SIG-M5 treated with dmso at 0.1 percent for 504 hours (cell line): ENCODE results near the gene AFG1L.
"Not testable (repeated sequence)": the region's sequence is repeated elsewhere in the genome, so short reads cannot be mapped to it uniquely, and the experiment has no call there.

ENCODE experiments used
- DNase-seq: peaks from one replicate; lab custom pipeline; 2025; ENCODE audit not compliant: unreplicated experiment; lab: John Stamatoyannopoulos, UW

Gene AFG1L

DNA sequence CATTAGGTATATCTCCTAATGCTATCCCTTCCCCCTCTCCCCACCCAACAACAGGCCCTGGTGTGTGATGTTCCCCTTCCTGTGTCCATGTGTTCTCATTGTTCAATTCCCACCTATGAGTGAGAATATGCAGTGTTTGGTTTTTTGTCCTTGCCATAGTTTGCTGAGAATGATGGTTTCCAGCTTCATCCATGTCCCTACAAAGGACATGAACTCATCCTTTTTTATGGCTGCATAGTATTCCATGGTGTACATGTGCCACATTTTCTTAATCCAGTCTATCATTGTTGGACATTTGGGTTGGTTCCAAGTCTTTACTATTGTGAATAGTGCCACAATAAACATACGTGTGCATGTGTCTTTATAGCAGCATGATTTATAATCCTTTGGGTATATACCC is 154.9 kb downstream of the AFG1L start:
- not testable (repeated sequence) for DNase-seq

GRCh38 chr6:108451816-108452215 is 157.0 kb downstream of the AFG1L start:
- DNase-seq: no peak

GRCh38 chr6:108452711-108453195 is 157.9 kb downstream of the AFG1L start:
- DNase-seq: no peak

- peak; percentile 18 for DNase-seq
These were observed 158.8 kb downstream of the AFG1L start for GRCh38 chr6:108453601-108454185.

GRCh38 chr6:108454356-108454755 is 159.5 kb downstream of the AFG1L start:
- no peak for DNase-seq

DNA sequence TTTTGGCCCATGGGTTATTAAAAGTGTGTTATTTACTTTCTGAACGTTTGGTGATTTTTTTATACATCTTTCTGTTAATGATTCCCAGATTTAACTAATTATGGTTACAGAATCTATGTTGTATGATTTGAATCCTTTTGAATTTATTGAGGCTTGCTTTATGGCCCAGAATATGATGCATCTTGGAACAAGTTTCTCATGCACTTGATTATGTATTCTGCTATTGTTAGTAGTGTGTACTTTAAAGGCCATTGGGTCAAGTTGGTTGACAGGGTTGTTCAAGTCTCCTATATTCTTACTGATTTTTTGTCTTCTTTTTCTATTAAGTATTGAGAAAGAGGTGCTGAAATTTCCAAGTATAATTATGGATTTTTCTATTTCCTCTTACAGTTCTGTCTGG is 160.8 kb downstream of the AFG1L start:
- no peak for DNase-seq

GRCh38 chr6:108463784-108464183 is 168.9 kb downstream of the AFG1L start:
- no peak for DNase-seq

DNA sequence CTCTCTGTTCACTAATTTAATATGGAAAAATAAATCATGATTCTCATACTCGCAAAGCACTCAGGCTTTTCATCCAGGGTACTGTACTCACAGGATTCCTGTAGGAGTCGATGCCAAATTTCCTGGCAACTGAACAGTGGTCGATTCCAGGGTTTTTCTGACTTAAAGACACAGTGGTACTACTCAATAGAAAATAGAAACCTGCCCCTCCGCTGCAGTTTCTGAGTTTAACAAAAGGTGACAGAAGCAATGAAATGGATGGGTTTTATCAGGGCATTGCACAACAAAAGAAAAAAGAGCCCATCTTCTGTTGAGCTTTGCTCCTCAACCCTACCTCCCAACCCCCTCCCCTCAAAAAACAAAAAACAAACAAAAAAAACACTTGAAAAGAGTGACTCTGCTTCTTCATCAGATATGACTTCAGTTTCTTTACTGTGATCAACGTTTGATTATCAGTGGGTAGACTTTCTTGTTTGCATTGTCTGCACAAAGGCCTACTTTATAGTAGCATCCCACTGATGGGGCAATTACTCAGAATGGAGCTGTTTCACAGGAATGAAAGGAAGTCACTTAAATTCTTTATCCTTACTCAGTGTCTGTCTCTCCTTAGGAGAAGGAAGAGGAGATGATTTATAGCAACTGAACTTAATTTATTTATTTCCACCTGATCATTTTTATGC is 169.7 kb downstream of the AFG1L start:
- no peak for DNase-seq

DNA sequence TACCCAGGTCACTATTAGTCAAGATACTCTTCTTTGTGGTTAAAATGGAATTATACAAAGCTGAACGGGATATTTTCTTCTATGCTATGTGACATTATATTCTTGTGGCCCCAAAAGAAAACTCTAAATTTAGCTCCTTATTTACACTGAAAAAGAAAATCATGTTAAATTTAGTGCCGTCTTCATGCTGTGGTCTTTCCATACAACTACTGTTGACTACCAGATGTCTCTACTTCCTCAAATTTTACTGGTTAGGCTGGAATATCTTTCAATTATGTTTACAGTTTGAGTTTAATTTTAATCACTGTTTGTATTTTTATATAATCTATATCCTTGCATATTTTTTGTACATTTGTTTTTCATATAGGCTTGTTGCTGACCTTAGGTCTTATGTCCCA is 170.2 kb downstream of the AFG1L start:
- DNase-seq: peak; percentile 7

GRCh38 chr6:108468346-108468745 is 173.5 kb downstream of the AFG1L start:
- DNase-seq: no peak

- no peak for DNase-seq
These were observed 174.5 kb downstream of the AFG1L start for GRCh38 chr6:108469316-108469715.

DNA sequence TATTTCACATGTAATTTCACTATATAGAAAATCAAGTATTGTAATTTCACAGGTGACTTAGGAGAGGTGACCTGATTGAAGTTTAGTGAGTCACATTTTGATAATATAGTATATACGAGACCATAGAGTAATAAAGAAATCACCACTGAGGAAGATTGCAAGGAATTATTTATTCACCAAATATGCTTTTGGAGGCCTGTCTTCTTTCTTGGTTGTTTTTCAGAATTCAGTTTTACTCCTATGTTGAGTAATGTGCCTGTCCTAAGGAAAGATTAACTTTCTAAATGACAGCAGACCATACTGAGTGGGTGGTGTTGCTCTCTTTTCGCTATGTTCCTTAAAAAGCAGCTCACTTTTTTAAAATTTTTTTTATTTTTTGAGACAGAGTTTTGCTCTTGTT is 178.3 kb downstream of the AFG1L start:
- DNase-seq: no peak

DNA sequence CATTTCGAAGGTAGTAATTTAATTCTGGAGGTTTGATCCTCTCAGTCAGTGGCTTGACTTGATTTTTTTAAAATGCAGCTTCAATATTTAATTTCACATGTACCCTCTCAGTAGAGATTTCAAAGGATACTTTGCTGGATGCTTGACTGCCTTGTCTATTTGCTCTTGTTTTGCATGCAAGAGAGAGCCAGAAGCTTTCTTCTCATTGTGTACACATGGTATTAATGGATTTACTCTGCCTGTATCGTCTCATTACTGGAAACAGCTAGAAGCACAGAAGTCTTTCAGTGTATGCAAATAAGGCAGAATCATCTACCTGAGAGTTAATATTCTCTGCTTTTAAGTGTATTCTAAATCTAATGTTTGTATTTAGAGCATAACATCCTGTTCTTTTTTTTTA is 181.5 kb downstream of the AFG1L start:
- DNase-seq: no peak

DNA sequence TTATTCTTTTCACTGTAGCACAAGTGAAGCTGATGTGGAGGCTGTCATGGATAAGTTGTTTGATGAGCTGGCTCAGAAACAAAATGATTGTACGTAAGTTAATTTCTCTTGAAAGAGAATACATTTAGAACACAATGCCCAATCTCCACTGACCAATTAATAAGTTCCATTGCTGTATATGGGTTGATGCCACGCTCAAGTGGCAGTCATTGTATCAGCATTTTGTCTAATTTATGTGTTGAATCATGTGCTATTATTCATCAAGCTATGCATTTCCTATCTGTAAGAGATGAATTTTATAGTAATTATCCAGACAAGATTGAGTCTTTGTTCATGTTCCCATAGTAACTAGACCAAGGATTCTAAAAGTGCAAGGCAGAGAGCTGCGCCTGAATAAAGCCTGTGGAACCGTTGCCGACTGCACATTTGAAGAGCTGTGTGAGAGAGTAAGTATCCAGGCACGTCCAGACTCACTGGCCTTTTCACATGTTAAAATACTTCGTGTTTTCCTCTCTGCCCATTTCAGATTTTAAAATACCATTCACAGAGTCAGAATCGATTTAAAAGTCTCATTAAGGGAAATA is 182.1 kb downstream of the AFG1L start:
- no peak for DNase-seq

DNA sequence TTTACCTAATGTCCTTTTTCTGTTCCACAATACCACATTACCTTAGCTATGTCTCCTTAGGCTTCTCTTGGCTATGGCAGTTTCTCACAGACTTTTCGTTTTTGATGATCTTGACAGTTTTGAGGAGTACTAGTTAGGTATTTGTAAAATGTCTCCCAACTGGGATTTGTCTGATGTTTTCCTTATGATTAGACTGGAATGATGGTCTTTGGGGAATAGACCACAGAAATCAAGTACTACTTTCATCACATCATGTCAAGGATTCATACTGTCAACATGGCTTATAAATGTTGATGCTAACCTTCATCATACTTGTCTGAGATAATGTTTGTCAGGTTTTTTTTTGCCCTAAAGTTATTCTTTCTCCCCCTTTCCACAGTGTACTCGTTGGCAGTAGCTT is 187.7 kb downstream of the AFG1L start:
- no peak for DNase-seq

GRCh38 chr6:108484016-108484415 is 189.2 kb downstream of the AFG1L start:
- no peak for DNase-seq

GRCh38 chr6:108489699-108490098 is 194.8 kb downstream of the AFG1L start:
- no peak for DNase-seq

DNA sequence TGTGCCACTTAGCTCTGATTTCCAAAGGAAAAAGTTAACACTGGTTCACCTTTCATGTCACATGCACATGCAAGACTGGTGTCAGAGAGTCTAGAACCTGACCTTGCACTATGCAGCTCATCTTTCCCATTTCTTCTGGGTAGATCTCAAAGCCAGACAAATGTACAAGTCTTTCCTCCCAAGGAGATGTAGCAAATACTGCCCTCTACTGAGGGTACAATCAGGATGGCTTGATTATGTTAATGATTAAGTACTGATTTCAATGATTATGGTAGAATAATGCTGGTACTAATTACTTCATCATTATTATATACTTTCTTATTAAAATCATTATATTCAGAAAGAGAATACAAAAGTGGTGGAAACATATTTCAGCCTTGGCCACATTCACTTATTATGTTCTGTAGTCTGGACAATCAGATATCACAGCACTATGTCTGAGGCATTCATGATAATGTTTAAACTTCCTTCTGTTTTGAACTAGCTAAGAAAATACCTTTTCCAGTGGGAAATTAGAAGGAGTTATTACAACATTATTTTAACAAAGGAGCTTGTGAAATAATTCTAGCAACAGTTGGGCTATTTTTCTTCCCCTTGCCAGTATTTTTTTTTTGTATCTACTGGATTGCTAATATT is 197.4 kb downstream of the AFG1L start:
- peak; percentile 28 for DNase-seq

GRCh38 chr6:108494434-108494833 is 199.6 kb downstream of the AFG1L start:
- no peak for DNase-seq

DNA sequence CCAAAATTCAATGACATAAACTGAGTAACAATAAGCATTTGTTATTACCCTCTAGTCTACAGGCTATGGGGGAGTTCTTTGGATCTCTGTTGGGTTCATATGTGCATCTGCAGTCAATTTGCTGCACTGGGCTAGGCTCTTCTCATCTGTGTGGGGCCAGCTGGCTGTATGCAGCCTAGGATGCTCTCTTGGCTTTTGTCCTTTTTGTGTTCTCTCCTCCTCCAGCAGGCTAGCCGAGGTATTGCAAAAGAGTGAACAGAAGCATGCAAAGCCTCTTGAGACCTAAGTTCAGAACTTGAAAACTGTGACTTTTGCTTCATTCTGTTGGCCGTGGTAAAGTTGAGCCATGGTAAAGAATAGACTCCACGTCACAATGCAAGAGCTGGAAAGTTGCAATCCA is 203.0 kb downstream of the AFG1L start:
- DNase-seq: peak; percentile 45

GRCh38 chr6:108501559-108501958 is 206.7 kb downstream of the AFG1L start:
- DNase-seq: no peak

DNA sequence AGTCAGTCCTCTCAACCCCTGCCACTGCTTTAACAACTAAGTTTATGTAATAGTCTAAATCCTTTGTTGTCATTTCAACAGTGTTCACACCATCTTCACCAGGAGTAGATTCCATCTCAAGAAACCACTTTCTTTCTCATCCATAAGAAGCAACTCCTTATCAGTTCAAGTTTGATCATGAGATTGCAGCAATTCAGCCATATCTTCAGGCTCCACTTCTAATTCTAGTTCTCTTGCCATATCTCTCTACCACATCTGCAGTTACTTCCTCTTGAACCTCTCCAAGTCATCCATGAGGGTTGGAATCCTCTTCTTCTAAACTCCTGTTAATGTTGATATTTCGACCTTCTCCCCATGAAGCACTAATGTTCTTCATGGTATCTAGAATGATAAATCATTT is 208.0 kb downstream of the AFG1L start:
- peak; percentile 10 for DNase-seq
